CD4-positive, alpha-beta T cell treated with Interleukin-10 for 1 hour (primary cell): ENCODE results near the gene DAPK2.

ENCODE experiments used
- DNase-seq: peaks from one replicate; pipeline ENCODE4 v3.0.0-alpha.2; 2020

The DAPK2 gene

DNA sequence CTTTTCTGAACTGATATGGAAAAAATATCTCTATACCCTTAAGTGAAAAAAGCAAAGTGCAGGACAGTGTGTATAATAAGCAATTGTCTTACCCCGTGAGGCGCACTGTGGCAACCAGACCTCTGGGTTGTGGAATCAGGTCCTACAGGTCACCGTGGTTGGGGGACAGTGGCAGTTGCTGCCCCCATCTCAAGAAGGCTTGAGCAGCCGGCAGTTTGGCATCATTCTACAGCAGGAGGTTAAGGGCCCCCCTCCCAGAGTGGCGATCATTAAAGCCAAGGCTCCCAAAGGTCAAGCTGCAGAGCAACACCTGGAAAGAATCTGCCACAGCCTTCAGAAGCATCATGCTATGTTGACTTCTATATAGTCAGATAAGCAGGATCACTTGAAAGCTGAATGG is 156.5 kb downstream of the DAPK2 start:
- no peak for DNase-seq

DNA sequence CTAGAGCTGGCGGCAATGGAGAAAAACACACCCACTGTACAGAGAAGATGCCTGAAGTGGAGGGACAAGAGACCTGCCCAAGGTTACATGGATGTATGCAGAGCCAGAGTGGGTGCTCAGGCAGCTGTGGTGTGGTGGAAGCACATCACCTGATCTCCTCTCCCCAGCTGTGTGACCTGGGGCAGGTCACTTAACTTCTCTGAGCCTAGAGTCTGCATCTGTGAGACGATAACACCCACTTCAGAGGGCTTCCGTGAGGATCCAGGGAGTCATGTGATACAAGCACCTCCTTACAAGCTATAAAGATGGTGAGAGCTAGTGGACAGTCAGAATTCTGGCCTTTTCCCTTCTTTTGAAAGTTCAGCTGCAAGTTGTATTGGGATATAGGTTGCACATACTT is 157.5 kb downstream of the DAPK2 start:
- no peak for DNase-seq

DNA sequence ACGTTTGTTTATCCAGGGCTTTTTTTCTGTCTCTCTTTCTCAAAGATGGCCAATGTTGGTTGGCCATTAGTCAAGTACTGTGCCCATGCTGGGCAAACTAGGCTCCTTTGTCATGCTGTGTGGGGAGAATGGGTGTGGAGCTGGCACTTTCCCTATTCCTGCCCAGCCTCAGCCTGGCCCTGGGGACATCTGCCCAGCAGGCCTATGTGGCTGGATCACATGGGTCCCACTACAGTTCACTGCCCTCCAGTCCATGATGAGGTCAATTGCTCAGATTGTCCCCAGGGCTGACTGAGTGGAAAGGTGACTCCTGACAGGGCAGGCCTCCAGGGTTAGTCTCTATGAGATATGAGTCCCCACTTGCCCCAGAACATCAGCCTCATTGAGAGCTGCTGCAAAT is 158.1 kb downstream of the DAPK2 start:
- DNase-seq = no peak

DNA sequence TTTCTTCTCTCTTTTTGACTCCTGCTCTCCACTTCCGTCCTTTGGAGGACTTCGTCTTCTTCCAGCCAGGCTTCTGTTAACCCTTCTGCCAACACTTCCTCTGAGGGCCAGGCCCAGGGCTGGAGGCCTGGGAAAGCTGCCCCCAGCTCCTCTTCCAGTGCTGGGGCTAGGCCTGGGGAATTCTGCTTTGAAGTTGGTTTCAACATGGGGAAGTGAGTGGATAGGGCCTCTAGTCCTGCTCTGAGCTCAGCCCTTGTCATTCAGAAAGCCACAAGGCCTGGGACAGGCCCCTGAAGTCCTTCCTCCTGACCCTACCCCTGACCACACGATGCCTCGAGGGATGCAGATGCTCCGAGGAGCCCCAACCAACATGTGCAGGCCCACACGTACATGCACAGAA is 158.7 kb downstream of the DAPK2 start:
- DNase-seq = no peak

DNA sequence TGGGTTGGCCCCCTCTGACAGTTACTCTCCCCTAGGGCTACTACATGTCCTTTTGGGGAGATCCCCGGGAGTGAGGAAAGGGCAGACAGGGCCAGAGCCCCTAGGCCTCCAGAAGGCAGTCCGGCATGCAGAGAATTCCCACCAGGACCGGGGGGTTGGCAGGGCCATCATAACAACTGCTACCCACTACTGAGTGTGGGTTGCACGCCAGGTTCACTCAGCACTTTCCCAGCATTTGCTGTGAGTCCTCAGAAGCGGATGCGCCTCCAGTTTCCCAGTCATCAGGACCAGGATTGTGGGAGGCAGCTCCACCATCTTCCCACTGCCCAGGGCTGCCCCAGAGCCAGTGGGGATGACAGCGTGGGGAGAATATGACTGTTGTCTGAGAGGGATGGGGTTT is 161.3 kb downstream of the DAPK2 start:
- no peak for DNase-seq

DNA sequence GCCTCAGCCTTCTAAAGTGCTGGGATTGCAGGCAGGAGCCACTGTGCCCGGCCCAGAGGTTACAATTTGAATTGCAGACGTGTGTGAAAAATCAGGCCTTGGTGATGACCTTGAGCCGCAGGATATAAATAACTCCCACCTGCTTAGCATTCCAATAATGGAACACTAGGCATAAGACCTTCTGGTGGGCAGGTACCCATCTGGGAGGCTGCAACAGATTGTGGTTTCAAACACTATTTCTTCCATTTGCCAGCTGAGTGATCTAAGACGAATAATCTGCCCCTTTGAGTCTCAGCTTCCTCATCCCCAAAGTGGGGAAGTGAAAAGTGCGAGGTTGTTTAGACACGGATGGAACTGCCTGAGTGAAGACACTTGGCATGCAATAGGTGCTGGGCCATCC is 164.9 kb downstream of the DAPK2 start:
- DNase-seq = no peak

DNA sequence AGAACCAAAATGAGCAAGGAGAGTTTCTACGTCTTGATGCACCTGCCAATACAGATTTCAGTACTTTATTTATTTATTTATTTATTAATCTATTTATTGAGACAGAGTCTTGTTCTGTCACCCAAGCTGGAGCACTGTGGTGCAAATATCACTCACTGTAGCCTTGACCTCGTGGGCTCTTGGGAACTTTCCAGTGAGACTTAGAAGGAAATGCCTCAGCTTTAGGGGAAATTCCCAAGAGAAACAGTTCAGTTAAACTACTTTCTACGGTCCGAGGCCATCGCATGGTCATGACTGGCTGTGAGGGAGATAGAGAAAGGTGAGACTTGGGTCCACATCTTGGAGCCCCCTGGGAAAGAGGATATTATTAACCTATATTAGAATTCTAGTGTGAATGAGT is 165.5 kb downstream of the DAPK2 start:
- DNase-seq = no peak

DNA sequence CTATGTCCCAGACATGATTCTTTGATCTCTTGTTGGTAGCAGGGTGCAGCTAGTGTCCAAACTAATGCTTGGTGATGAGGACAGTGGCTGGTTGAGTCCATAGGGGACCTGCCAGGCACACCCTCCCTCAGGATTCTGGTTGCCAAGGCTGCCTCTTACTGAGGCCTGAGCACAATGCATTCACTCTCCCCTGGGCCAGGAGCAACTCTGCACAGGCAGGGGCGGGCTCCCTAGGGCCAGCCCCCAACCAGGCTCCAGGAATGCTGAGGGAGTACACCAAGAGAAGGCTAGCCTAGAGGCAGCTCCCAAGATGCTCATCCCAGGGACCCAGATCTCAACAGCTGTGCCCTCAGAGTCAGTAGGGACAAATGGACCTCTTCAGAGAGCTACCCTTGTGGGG is 166.3 kb downstream of the DAPK2 start:
- DNase-seq = no peak

DNA sequence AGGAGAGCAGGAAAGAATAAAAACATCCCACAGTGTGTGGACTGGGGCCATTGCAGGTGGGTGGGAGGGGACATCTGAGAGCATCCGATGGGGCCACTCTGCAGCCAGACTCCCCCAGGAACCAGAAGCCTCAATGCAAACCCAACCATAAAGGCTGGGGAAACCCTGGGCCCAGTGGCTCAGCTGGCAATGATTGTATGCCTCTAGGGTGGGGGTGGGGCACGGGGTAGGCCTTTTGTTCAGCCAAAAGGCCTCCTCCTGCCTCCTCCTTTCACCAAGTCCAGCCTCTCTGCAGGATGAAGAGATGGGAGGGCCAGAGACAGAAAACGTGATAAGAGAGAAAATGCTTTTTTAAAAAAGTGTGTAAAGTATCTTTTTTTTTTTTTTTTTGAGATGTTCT is 167.1 kb downstream of the DAPK2 start:
- DNase-seq = no peak

DNA sequence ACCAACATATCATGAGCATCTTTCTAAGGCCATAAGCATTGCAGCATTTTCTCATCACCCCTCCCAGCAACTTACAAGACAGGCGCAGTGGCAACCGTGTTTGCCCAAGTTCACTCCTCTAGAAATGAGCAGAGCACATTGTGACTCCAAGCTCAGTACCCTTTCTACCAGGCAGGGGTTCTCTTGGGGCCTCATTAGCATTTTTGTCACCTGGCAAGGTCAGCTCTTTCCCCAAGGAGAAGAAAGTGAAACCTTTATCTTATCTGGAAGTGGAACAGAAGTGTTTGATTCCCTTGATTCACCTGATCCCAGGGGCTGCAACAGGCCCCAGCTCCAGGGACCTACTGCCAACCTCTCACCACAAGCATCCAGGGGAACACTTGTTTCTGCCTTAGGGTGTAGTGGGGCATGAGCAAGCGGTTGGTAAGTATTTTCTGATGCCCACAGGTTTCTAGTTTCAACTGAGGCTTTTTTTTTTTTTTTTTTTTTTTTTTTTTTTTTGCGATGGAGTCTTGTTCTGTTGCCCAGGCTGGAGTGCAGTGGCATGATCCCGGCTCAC is 168.5 kb downstream of the DAPK2 start:
- no peak for DNase-seq

DNA sequence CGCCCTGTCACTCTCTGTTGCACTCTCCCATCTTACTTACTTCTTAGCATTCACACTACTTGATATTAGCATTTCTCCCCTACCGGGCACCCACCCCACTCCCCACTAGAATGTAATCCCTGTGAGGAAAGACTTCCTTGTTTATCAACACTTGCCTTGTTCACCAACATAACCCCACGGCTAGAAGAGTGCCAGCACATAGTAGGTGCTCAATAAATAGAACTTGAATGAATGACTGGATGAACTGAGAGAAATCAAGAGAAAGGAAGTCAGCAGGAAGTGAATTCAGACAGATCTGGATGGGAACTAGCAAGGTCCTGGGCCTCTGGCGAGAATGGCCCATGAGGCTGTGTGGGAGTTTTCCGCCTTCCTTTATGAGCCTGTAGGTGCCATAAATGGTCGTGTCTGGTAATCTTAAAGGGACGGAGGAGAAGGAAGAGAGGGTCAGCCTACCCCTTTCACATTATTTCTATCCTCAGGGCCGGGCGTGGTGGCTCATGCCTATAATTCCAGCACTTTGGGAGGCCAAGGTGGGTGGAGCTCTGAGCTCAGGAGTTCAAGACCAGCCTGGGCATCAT is 170.1 kb downstream of the DAPK2 start:
- DNase-seq = no peak

DNA sequence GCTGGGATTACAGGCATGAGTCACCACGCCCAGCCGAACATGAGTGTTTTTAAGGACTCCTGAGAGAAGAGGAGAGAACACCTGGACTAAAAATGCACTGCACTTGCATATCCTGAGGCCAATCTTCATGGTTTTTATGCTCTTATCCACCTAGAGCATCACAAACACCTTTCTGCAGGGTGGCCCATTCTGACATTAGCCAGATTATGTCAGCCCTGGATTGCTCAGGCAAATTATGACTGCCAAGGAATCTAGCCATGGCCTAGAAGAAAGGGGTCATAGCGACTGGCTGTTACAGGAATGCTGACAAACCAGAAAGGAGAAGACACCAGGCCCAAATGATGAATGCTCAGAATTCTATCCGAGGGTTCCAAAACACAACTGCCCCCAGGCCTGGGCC is 171.7 kb downstream of the DAPK2 start:
- no peak for DNase-seq

DNA sequence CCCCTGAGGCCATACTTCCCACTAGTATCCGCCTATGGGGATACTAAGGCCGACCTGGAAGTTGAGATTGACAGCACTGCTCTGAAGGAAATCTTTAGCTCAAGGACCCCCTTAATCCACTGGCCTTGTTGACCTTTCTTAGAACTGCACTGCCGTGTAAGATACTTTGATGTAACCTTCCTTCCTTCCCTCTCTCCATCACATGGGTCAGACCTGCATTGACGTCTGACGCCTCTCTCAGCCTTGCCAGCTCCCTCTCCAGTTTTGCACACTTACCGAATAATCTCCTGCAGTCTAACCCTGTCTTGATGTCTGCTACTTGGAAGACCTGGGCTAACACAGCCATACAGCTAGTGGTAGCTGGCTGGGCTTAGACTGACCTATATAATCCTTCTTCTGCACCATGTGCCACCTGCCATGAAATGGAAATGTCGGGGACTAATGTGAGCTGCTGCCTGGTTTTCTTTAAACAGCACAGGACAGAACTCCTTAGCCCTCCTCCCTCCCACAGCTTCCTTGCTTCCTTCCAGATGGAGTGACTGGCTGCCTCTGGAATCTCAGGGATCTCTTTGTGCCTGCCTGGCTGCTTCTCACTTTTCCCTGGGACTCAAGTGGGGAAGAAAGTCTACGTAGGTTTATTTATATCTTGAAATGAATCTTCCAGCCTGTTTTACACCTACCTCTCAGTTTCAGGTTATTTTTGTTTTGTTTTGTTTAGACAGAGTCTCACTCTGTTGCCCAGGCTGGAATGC is 173.3 kb downstream of the DAPK2 start:
- DNase-seq = no peak

DNA sequence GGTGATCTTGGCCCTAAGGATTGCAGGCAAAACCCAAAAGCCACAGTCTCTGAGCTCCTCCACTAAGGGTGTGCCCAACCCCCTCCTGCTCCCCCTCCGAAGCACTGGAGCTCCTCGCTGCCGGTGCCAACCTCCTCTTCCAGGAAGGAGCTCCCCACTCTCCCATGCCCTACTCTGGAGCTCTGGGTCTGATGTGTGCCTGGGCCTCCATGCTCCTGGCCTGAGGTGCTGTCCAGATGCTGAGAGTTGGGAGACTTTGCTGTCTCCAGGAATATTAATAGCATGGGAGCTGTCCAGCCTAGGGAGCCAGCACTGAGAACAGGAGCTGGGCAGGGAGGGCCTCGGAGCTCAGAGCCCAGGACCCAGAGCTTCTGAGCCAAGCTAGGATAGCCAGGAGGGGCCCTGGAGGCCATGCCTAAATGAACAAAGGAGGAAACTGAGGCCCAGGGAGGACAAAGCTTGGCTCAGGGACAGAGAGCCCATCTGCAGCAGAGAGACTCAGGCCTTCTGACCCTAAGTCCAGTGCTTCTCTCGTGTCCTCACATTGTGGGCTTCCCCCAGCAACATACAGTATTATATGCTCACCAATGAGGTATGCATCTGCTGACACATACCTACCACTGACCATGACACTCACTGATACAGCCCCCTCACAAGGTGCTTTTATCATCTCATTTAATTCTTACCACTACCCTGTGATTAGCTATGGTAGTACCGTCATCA is 175.6 kb downstream of the DAPK2 start:
- no peak for DNase-seq

DNA sequence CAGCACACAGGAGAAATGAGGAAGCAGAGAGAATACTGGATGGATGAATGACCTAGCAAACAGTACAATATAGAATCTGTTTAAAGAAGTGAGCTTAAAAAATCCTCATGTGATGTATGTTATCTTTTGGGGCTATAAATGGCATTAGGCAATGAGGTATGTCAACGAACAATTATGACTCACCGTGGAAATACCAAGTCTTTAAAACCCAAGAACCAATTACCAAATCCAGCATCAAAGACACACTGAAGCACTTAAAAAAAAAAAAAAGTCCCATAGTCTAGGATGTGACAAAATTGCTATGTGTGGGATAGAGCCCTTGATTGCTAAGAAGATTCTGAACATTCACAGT is 176.3 kb downstream of the DAPK2 start:
- DNase-seq = no peak

DNA sequence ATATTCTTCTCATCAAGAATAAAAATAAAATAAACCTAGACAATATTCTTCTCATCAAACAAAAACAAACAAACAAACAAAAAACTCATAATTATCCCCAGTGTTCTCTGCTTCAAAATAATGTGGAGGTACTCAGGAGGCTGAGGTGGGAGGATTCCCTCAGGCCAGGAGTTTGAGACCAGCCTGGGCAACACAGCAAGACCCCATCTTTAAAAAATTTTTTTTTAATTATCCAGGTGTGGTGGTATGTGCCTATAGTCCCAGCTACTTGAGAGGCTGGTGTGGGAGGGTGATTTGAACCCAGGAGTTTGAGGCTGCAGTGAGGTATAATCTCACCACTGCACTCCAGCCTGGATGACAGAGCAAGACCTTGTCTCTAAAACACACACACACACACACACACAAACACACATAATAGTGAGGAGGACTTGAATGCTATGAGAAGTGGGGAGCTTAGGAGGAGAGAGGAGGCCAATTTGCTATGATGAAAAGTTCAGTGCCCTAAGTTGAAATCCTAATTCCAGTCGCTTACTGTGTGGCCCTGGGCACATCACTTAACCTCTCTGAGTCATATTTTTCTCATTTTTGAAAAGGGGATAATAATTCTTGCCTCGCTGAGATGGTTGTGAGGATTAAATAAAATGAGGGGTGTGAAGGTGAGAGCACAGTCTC is 176.8 kb downstream of the DAPK2 start:
- no peak for DNase-seq

DNA sequence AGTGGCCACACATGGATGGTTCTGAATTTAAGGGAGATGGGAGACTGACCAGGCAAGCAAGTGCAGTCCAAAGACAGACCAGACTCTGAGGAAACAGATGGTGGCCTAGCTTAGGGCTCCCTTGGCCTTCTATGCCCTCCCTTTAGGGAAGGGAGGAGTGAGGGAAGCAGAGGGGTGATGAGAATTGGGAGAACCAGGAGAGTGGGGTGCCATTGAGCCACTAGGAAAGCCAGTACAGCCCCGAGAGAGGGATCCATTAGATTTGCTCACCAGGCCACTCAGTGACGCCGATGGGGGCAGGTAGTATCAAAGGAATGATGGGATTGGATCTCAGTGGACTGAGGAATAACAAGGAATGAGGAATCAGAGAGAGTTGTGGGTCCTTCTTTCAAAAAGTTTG is 182.1 kb downstream of the DAPK2 start:
- DNase-seq = no peak

DNA sequence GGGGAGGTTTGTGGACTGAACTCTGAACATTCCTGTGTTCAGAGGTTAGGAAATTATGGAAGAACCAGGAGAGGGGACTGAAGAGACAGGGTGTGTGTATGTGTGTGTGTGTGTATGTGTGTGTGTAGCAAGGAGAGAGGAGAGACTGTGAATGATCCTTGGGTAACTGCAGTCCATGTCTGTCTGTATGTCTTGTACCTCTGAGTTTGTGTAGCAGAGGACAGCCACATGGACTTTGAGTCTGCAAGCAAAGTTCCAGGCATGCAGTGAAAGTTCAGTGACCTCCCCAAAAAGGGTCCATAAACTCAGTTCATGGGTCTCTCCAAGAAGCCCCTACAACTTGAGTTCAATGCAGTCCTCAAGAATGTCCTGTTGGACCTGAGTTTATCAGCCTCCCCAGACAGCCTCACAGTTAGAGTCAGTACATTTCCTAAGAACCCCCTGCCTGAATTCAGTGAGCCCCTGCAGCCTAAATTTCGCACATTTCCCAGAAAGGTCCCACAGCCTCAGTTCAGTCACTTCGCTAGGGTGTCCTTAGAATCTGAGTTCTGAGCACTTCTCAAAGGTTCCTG is 184.3 kb downstream of the DAPK2 start:
- no peak for DNase-seq

DNA sequence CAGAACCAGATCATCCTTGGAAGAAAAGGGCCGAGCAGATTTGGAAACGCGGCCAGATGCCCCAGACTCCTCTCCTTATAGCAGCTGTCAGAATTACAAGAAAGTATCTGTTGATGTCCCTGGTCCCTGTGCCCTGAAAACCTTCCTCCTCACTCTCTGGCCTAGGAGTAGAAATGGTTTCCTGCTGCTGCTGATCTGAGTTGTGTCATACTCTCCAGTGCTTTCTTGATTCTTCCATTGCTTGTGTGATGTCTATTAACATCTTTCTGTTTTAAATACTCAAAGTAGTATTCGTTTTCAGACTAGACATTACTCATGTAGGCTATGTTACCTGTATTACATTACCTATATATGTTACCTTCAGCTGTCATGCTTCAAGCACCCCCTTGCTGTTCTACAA is 185.7 kb downstream of the DAPK2 start:
- DNase-seq = no peak

DNA sequence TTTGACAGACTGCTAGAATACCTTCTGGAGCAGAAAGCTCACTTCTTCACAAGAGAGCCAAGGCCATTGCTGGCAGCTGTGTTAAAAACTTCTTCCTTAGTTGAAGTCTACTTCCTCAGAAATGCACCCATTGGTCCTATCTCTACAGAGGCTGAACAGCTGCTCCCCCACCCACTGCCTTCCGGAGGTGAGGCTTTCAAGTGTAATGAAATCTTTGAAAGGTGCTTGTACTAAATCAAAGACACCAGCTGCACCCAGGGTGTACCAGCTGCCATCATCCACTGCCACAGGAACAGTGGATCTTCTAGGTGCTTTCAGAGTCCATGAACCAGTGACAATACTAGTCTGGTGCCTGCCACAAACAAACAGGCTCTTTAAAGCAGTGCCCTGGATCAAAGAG is 186.1 kb downstream of the DAPK2 start:
- peak; percentile 75 for DNase-seq

DNA sequence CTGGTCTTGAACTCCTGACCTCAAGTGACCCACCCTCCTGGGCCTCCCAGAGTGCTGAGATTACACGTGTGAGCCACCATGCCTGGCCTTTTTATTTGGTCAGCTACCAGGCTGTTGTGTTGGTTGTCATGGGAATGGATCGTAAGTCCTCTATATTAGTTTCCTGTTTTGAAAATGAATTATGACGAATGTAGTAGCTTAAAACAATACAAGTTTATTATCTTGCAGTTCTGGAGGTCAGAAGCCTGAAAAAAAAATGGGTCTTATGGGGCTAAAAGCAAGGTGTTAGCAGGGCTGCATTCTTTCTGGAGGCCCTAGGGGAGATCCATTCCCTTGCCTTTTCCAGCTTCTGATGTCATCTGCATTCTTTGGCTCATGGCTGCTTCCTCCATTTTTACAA is 187.4 kb downstream of the DAPK2 start:
- DNase-seq = peak; percentile 40

DNA sequence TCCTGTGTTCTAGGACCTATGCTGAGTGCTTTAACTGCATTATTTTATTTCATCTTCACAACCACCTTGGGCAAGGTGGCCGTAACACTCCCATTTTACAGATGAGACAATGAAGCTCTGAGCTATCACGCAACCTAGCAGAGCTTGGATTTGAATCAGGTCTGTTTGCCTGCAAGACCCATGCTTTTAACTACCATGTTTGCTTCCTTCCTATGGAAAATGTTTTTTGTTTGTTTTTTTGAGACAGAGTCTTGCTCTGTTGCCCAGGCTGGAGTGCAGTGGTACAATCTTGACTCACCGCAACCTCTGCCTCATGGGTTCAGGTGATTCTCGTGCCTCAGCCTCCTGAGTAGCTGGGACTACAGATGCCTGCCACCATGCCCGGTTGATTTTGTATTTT is 187.8 kb downstream of the DAPK2 start:
- no peak for DNase-seq

DNA sequence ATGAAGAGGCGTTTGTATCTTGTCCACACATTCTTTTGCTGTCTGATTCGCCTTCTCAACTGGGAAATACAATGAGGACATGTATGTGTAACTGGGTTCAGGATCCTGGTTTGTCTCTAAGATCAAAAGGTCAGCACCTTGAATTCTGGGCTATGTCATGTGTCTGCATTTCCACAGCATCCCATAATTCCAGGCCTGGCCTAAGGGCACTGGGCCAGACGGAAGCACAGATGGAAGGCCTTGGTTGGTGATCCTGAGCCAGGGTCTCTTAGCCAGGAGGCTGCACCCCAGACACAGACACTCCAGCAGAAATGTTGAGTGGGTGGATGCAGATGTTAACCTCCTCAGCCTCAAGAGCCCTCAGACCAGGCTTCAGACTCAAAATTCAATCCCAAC is 188.8 kb downstream of the DAPK2 start:
- no peak for DNase-seq
